Smooth muscle cell (in vitro differentiated cells): ENCODE measurements around the gene E2F6. TPM values are rescaled to one million over a fixed set of nuclear protein-coding genes. Genes with fewer than 3 reads are reported as not detected.

Experiments
- DNase-seq: peaks from one replicate; lab custom pipeline; 2025; ENCODE audit not compliant: unreplicated experiment; lab: John Stamatoyannopoulos, UW
- H2AFZ ChIP-seq: fragments of 200-600 bp; sonication (generic); 2 replicates; pipeline ENCODE4 v1.6.0; 2016; ENCODE audit warnings: antibody characterized with exemption, low read depth, mild to moderate bottlenecking
- H3F3A ChIP-seq: fragments of 200-600 bp; sonication (generic); 2 replicates; pipeline ENCODE4 v1.6.0; 2017; ENCODE audit warnings: antibody characterized with exemption, low read depth
- H3K27ac ChIP-seq: fragments of 200-600 bp; sonication (generic); 2 replicates; pipeline ENCODE4 v1.5.1; 2016; ENCODE audit warnings: low read depth, mild to moderate bottlenecking
- H3K27me3 ChIP-seq: fragments of 200-600 bp; sonication (generic); 2 replicates; pipeline ENCODE4 v1.6.1; 2016; ENCODE audit warnings: low read depth, mild to moderate bottlenecking
- H3K36me3 ChIP-seq: fragments of 200-600 bp; sonication (generic); 2 replicates; pipeline ENCODE4 v1.5.1; 2016; ENCODE audit warnings: low read depth
- H3K4me1 ChIP-seq: fragments of 200-600 bp; sonication (generic); 2 replicates; pipeline ENCODE4 v1.5.1; 2016; ENCODE audit warnings: low read depth
- H3K4me2 ChIP-seq: fragments of 200-600 bp; sonication (generic); 2 replicates; pipeline ENCODE4 v1.6.0; 2016; ENCODE audit warnings: mild to moderate bottlenecking
- H3K4me3 ChIP-seq: fragments of 200-600 bp; sonication (generic); 2 replicates; pipeline ENCODE4 v1.5.1; 2016; ENCODE audit warnings: mild to moderate bottlenecking
- H3K79me2 ChIP-seq: fragments of 200-600 bp; sonication (generic); 2 replicates; pipeline ENCODE4 v1.6.0; 2016; ENCODE audit warnings: low read depth, mild to moderate bottlenecking
- H3K9ac ChIP-seq: fragments of 200-600 bp; sonication (generic); 2 replicates; pipeline ENCODE4 v1.6.0; 2016; ENCODE audit warnings: low read depth
- H3K9me3 ChIP-seq: fragments of 200-600 bp; sonication (generic); replicated peaks from 2 replicates; pipeline ENCODE4 v1.5.1; 2016; ENCODE audit warnings: low read depth
- H4K20me1 ChIP-seq: fragments of 200-600 bp; sonication (generic); 2 replicates; pipeline ENCODE4 v1.6.0; 2016; ENCODE audit warnings: low read depth
- CTCF ChIP-seq: fragments of 200-600 bp; sonication (generic); IDR thresholded peaks from 2 replicates; pipeline ENCODE4 v1.5.1; 2017; ENCODE audit warnings: borderline replicate concordance, mild to moderate bottlenecking, antibody characterized with exemption; ENCODE audit not compliant: insufficient read depth, poor library complexity, severe bottlenecking
- WGBS: methylation state at CpG from one replicate; pipeline ENCODE4 v1.1.7; 2016; ENCODE audit warnings: low lambda C conversion rate; 5-methylcytosine and 5-hydroxymethylcytosine counted together
- polyA plus RNA-seq: library from polyadenylated mRNA; unstranded; fragments of >200 nt; fragmentation: Nextera tagmentation; extraction: Ambion mirVana; gene quantifications from 2 replicates; pipeline ENCODE4 v1.2.1, GENCODE V29; 2016
- total RNA-seq: library from RNA; depleted of rRNA; stranded (reverse); fragments of >200 nt; gene quantifications from 2 replicates; pipeline ENCODE4 v1.2.3, GENCODE V29; 2014

The E2F6 gene
- total and polyA plus RNA-seq, 2 experiments from 2014 or later, result 17.5 to 18.0 TPM

GRCh38 chr2:11505652-11506610, 40.0 kb upstream of the E2F6 start:
- H3F3A ChIP-seq, result no peaks in the 10 kb centered on the region
- H3K36me3 ChIP-seq, result no peaks in the 10 kb centered on the region
- no peak overlapping the region for H2AFZ ChIP-seq
- H3K4me2 ChIP-seq, result no peak overlapping the region
- H3K9me3 ChIP-seq, result peaks cover 5% of the 10 kb centered on the region
- no peak overlapping the region for H3K27ac ChIP-seq
- no peaks in the 10 kb centered on the region for H3K4me1 ChIP-seq
- H4K20me1 ChIP-seq, result no peaks in the 10 kb centered on the region
- 86% methylated on average over 11 of the region's 11 CpGs for WGBS
- H3K79me2 ChIP-seq, result peaks cover 4% of the 10 kb centered on the region
- H3K4me3 ChIP-seq, result no peak overlapping the region
- H3K9ac ChIP-seq, result no peak overlapping the region
- TF ChIP-seq CTCF, result no peak
- H3K27me3 ChIP-seq, result no peaks in the 10 kb centered on the region
- no peak for DNase-seq

GRCh38 chr2:11503354-11503927, 37.5 kb upstream of the E2F6 start:
- TF ChIP-seq CTCF, result no peak
- no peak overlapping the region for H3K27ac ChIP-seq
- H3K4me1 ChIP-seq, result peaks cover 16% of the 10 kb centered on the region
- H3K4me3 ChIP-seq, result no peak overlapping the region
- H3K79me2 ChIP-seq, result peaks cover 5% of the 10 kb centered on the region
- no peaks in the 10 kb centered on the region for H4K20me1 ChIP-seq
- no peak overlapping the region for H3K4me2 ChIP-seq
- WGBS, result 68% methylated on average over 8 of the region's 8 CpGs
- H3F3A ChIP-seq, result no peaks in the 10 kb centered on the region
- no peaks in the 10 kb centered on the region for H3K36me3 ChIP-seq
- no peak overlapping the region for H3K9ac ChIP-seq
- no peak for DNase-seq
- peaks cover 5% of the 10 kb centered on the region for H3K9me3 ChIP-seq
- no peaks in the 10 kb centered on the region for H3K27me3 ChIP-seq
- H2AFZ ChIP-seq, result no peak overlapping the region

GRCh38 chr2:11502740-11503292, 36.9 kb upstream of the E2F6 start:
- no peaks in the 10 kb centered on the region for H3K27me3 ChIP-seq
- 78% methylated on average over 4 of the region's 4 CpGs for WGBS
- no peak for DNase-seq

More at GRCh38 chr2:11502740-11503292, 36.9 kb upstream of the E2F6 start:
- Histone ChIP-seq H2AFZ (no peak overlapping the region), H3K9me3 (peaks cover 5% of the 10 kb centered on the region), H3K36me3 (no peaks in the 10 kb centered on the region), H3F3A (no peaks in the 10 kb centered on the region), H3K4me3 (no peak overlapping the region), H3K27ac (no peak overlapping the region), H3K4me2 (no peak overlapping the region), H4K20me1 (no peaks in the 10 kb centered on the region), H3K79me2 (peaks cover 10% of the 10 kb centered on the region), H3K4me1 (peaks cover 21% of the 10 kb centered on the region), H3K9ac (no peak overlapping the region)
- TF ChIP-seq CTCF, result no peak
